Lower leg skin (tissue), 4 donors: Measurements from ENCODE around the gene VPS51. TPM values are rescaled to one million over a fixed set of nuclear protein-coding genes. Genes with fewer than 3 reads are reported as not detected.

ENCODE experiments used
- microRNA-seq, 2 donors: library from miRNA; unstranded; fragments of <30 nt; microRNA quantifications; one replicate each; pipeline ENCODE4, GENCODE V29; 2016; ENCODE audit warnings: borderline replicate concordance in 2 of 2, borderline number of aligned reads in 1 of 2
- total RNA-seq, 4 donors: library from RNA; depleted of rRNA; stranded (reverse); fragments of >200 nt; gene quantifications; one replicate each; pipeline ENCODE4 v1.1.0, GENCODE V29; 2016

The VPS51 gene
- total RNA-seq, 4 donors from 2014 or later: 373 to 932 (median 648) TPM

Small RNA genes within 50 kb of the gene (microRNA-seq; reads per million reads assigned to microRNA genes)
- gene MIR6751: 0.68 to 1.1 reads per million in 2 donors

Other genes starting within 250 kb of the VPS51 start
- 10 to 100 TPM; 81.0 to 98.9 (median 90.5) TPM for gene EHD1, start 217.6 kb upstream of the VPS51 start, total RNA-seq
- 100 to 1,000 TPM in 1 of 4 donors, 10 to 100 TPM in 3; 73.8 to 118 (median 91.2) TPM for gene ATG2A, start 179.0 kb upstream of the VPS51 start, total RNA-seq
- gene PPP2R5B, start 171.5 kb upstream of the VPS51 start, total RNA-seq: 10 to 100 TPM; 21.8 to 43.6 (median 34.0) TPM
- not detected for gene GPHA2, start 160.3 kb upstream of the VPS51 start, total RNA-seq
- gene MAJIN, start 124.1 kb upstream of the VPS51 start, total RNA-seq: not detected
- gene BATF2, start 99.2 kb upstream of the VPS51 start, total RNA-seq: under 1 TPM in 2 of 4 donors, not detected in 2; 0.15 to 0.62 TPM
- 100 to 1,000 TPM; 101 to 260 (median 110) TPM for gene ARL2, start 82.1 kb upstream of the VPS51 start, total RNA-seq
- gene SNX15, start 68.8 kb upstream of the VPS51 start, total RNA-seq: 10 to 100 TPM; 16.9 to 48.0 (median 22.7) TPM
- gene SAC3D1, start 55.0 kb upstream of the VPS51 start, total RNA-seq: 10 to 100 TPM; 11.6 to 15.1 (median 12.9) TPM
- gene NAALADL1, start 37.7 kb upstream of the VPS51 start, total RNA-seq: 10 to 100 TPM in 2 of 4 donors, 1 to 10 TPM in 2; 1.5 to 11.9 (median 9.7) TPM
- gene CDCA5, start 12.2 kb upstream of the VPS51 start, total RNA-seq: 1 to 10 TPM; 1.0 to 2.4 (median 1.7) TPM
- 10 to 100 TPM; 45.8 to 72.3 (median 54.8) TPM for gene ZFPL1, start 12.0 kb upstream of the VPS51 start, total RNA-seq
- 100 to 1,000 TPM; 118 to 374 (median 160) TPM for gene TM7SF2, start 15.7 kb downstream of the VPS51 start, total RNA-seq
- gene ZNHIT2, start 21.5 kb downstream of the VPS51 start, total RNA-seq: 10 to 100 TPM; 10.7 to 24.9 (median 17.7) TPM
- 1,000 to 10,000 TPM in 2 of 4 donors, 100 to 1,000 TPM in 2; 574 to 1,562 (median 887) TPM for gene FAU, start 25.9 kb downstream of the VPS51 start, total RNA-seq
- 100 to 1,000 TPM in 1 of 4 donors, 10 to 100 TPM in 3; 61.0 to 107 (median 82.4) TPM for gene MRPL49, start 26.1 kb downstream of the VPS51 start, total RNA-seq
- 10 to 100 TPM; 21.9 to 60.3 (median 47.8) TPM for gene SYVN1, start 38.3 kb downstream of the VPS51 start, total RNA-seq
- gene SPDYC, start 74.0 kb downstream of the VPS51 start, total RNA-seq: not detected
- gene CAPN1, start 85.7 kb downstream of the VPS51 start, total RNA-seq: 100 to 1,000 TPM; 284 to 464 (median 363) TPM
- 10 to 100 TPM in 1 of 4 donors, 1 to 10 TPM in 3; 6.7 to 11.2 (median 7.6) TPM for gene POLA2, start 165.7 kb downstream of the VPS51 start, total RNA-seq
- gene CDC42EP2, start 218.7 kb downstream of the VPS51 start, total RNA-seq: 1 to 10 TPM in 3 of 4 donors, not detected in 1; 2.5 to 4.2 (median 3.4) TPM
- 10 to 100 TPM; 20.6 to 36.4 (median 26.1) TPM for gene DPF2, start 237.6 kb downstream of the VPS51 start, total RNA-seq